Neural cell (in vitro differentiated cells): ENCODE data around the gene NCF4. TPM values are rescaled to one million over a fixed set of nuclear protein-coding genes. Genes with fewer than 3 reads are reported as not detected.

Experiments
- H2AFZ ChIP-seq: fragments of 200-600, 300-800 bp; sonication (generic), shearing (Covaris generic); 2 replicates; pipeline ENCODE4 v1.6.0; 2014; ENCODE audit warnings: low read depth, mild to moderate bottlenecking, antibody characterized with exemption, low read length, moderate library complexity
- H3F3A ChIP-seq: fragments of 200-600 bp; shearing (Covaris generic); 2 replicates; pipeline ENCODE4 v1.6.1; 2016; ENCODE audit warnings: mild to moderate bottlenecking, moderate library complexity, mixed read lengths, antibody characterized with exemption, low read length; ENCODE audit not compliant: insufficient read depth, poor library complexity, severe bottlenecking
- H3K27ac ChIP-seq: fragments of 200-600, 300-800 bp; sonication (generic), shearing (Covaris generic); 2 replicates; pipeline ENCODE4 v1.5.1; 2014; ENCODE audit warnings: mild to moderate bottlenecking, low read length, moderate library complexity
- H3K27me3 ChIP-seq: fragments of 300-800, 200-600 bp; sonication (generic), shearing (Covaris generic); 2 replicates; pipeline ENCODE4 v1.6.0; 2014; ENCODE audit warnings: mild to moderate bottlenecking, low read depth, low read length, moderate library complexity; ENCODE audit not compliant: insufficient read depth
- H3K36me3 ChIP-seq: fragments of 300-800, 200-600 bp; sonication (generic), shearing (Covaris generic); 2 replicates; pipeline ENCODE4 v1.5.1; 2014; ENCODE audit warnings: mild to moderate bottlenecking, antibody characterized with exemption, low read length, moderate library complexity; ENCODE audit not compliant: insufficient read depth
- H3K4me2 ChIP-seq: fragments of 300-800, 200-600 bp; sonication (generic), shearing (Covaris generic); 2 replicates; pipeline ENCODE4 v1.6.0; 2014; ENCODE audit warnings: mild to moderate bottlenecking, low read length
- H3K4me3 ChIP-seq: fragments of 300-800, 200-600 bp; sonication (generic), shearing (Covaris generic); 2 replicates; pipeline ENCODE4 v1.5.1; 2014; ENCODE audit warnings: mild to moderate bottlenecking, low read length, moderate library complexity
- H3K79me2 ChIP-seq: fragments of 200-600 bp; shearing (Covaris generic); replicated peaks from 2 replicates; pipeline ENCODE4 v1.6.0; 2014; ENCODE audit warnings: mild to moderate bottlenecking, low read length, moderate library complexity; ENCODE audit not compliant: insufficient read depth
- H3K9ac ChIP-seq: fragments of 300-800, 200-600 bp; sonication (generic), shearing (Covaris generic); 2 replicates; pipeline ENCODE4 v1.6.1; 2016; ENCODE audit warnings: mild to moderate bottlenecking, low read length, mixed read lengths
- H3K9me2 ChIP-seq: fragments of 200-600 bp; shearing (Covaris generic); 2 replicates; pipeline ENCODE4 v1.6.1; 2016; ENCODE audit warnings: mild to moderate bottlenecking, low read length, mixed read lengths; ENCODE audit not compliant: insufficient read depth
- H3K9me3 ChIP-seq: fragments of 200-600, 300-800 bp; sonication (generic), shearing (Covaris generic); 2 replicates; pipeline ENCODE4 v1.6.1; 2016; ENCODE audit warnings: mild to moderate bottlenecking, mixed run types, low read length, moderate library complexity, mixed read lengths
- H4K20me1 ChIP-seq: fragments of 200-600 bp; shearing (Covaris generic); 2 replicates; pipeline ENCODE4 v1.6.1; 2016; ENCODE audit warnings: mild to moderate bottlenecking, mixed run types; ENCODE audit not compliant: insufficient read depth
- EP300 ChIP-seq: fragments of 450-650 bp; conservative IDR thresholded peaks from 2 replicates; pipeline ENCODE4 v1.6.1; 2014; ENCODE audit warnings: antibody characterized with exemption, mild to moderate bottlenecking, moderate library complexity; ENCODE audit not compliant: poor library complexity, severe bottlenecking
- EZH2 ChIP-seq: fragments of 200-600, 300-800 bp; shearing (Covaris generic), sonication (generic); IDR thresholded peaks from 2 replicates; pipeline ENCODE4 v1.6.1; 2014; ENCODE audit warnings: antibody characterized with exemption, low read length, borderline replicate concordance, mild to moderate bottlenecking; ENCODE audit not compliant: insufficient read depth, poor library complexity, severe bottlenecking
- MXI1 ChIP-seq: fragments of 450-650 bp; conservative IDR thresholded peaks from 2 replicates; pipeline ENCODE4 v1.6.1; 2014; ENCODE audit warnings: antibody characterized with exemption, mild to moderate bottlenecking; ENCODE audit not compliant: poor library complexity, severe bottlenecking
- POLR2AphosphoS5 ChIP-seq: IDR thresholded peaks from 2 replicates; pipeline ENCODE4 v1.6.1; 2012
- RAD21 ChIP-seq: fragments of 450-650 bp; conservative IDR thresholded peaks from 2 replicates; pipeline ENCODE4 v1.6.1; 2014; ENCODE audit warnings: antibody characterized with exemption, mild to moderate bottlenecking, moderate library complexity
- REST ChIP-seq: IDR thresholded peaks from 2 replicates; pipeline ENCODE4 v1.6.1; 2012; ENCODE audit warnings: borderline replicate concordance
- SMC3 ChIP-seq: fragments of 450-650 bp; conservative IDR thresholded peaks from 2 replicates; pipeline ENCODE4 v1.6.1; 2014; ENCODE audit warnings: antibody characterized with exemption, mild to moderate bottlenecking, moderate library complexity; ENCODE audit not compliant: poor library complexity
- TAF1 ChIP-seq: IDR thresholded peaks from 2 replicates; pipeline ENCODE4 v1.6.1; 2012; ENCODE audit warnings: low read depth
- polyA plus RNA-seq: library from polyadenylated mRNA; depleted of rRNA; stranded (reverse); fragments of >200 nt; gene quantifications from 2 replicates; pipeline ENCODE4 v1.2.3, GENCODE V29; 2014
- TF ChIP-seq, protein P1 (sequence below): fragments of 450-650 bp; IDR thresholded peaks from 2 replicates; pipeline ENCODE4 v1.5.1; 2014; ENCODE audit warnings: antibody characterized with exemption, mild to moderate bottlenecking, moderate library complexity; ENCODE audit not compliant: poor library complexity, severe bottlenecking

The NCF4 gene
- polyA plus RNA-seq, 1 donor from 2014 or later, result not detected

DNA sequence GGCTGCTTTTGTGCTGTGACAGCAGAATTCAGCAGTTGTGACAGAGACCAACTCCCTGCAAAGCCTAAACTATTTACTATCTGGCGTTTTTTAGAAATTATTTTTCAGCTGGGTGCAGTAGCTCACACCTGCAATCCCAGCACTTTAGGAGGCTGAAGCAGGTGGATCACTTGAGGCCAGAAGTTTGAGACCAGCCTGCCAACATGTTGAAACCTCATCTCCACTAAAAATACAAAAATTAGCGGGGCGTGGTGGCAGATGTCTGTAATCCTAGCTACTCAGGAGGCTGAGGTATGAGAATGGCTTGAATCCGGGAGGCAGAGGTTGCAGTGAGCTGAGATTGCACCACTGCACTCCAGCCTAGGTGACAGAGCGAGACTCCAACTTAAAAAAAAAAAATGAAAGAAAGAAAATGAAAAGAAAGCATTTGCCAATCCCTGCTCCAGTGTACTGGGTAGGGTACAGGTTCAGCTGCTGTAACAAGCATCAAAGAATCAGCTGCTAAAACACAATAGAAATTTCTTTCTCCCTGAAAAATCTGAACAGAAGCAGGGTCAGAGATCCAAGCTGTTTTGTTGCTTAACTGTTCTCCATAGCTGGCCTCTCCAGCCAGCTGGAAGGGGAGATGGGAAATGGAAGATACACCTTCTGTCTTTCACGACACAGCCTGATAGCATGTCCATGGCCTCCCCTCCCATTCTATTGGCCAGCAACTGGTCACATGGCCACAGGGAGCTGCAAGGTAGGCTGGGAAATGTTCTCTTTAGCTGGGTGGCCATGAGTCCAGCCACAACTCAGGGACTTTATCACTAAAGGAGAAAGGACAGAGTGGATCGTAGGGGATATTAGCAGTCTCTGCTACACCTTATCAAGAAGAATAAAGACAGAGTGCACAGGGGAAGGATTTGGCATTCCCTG, 8.5 kb upstream of the NCF4 start:
- no peak overlapping the region for H3K4me2 ChIP-seq
- no peak overlapping the region for H3K4me3 ChIP-seq
- no peaks in the 10 kb centered on the region for H3K9me2 ChIP-seq
- H3K79me2 ChIP-seq, result no peaks in the 10 kb centered on the region
- TF ChIP-seq MXI1, result no peak
- no peak overlapping the region for H3K9ac ChIP-seq
- no peak overlapping the region for H3K27ac ChIP-seq
- no peaks in the 10 kb centered on the region for H4K20me1 ChIP-seq
- no peak overlapping the region for H2AFZ ChIP-seq
- H3F3A ChIP-seq, result no peaks in the 10 kb centered on the region
- peaks cover 5% of the 10 kb centered on the region for H3K27me3 ChIP-seq
- no peaks in the 10 kb centered on the region for H3K36me3 ChIP-seq
- H3K9me3 ChIP-seq, result no peaks in the 10 kb centered on the region

DNA sequence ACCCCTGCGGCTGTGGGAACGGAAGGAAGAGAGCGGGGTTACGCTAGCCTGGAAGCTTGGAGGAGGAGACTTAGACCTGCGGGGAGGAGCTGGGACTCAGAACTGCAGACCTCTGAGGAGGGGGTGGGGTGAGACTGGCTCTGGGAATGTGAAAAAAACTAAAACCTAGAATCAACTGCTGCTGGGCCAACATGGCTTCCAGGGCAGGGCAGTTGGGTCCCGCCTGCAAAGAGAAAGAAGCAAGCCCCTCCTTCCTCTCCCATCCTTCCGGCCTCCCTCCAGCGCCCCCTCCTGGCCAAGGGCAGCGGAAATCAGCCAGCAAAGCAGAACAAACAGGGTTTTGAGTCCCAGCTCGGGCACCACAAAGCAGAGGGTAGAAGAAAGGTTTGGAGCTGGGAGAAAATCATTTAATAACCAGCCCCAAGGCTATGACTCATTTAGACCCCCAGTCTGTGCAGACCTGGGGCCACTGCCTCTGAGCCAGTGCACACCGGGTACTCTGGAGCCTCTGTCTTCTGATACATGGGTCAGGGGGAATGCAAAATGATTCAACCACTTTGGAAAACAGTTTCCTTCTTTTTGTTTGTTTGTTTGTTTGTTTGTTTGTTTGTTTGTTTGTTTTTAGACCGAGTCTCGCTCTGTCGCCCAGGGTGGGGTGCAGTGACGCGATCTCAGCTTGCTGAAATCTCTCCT, 7.3 kb upstream of the NCF4 start:
- Histone ChIP-seq H3K9ac (no peak overlapping the region), H3K36me3 (no peaks in the 10 kb centered on the region), H3K9me3 (no peaks in the 10 kb centered on the region), H3K4me3 (no peak overlapping the region), H3K9me2 (no peaks in the 10 kb centered on the region), H3F3A (no peaks in the 10 kb centered on the region), H2AFZ (no peak overlapping the region), H4K20me1 (no peaks in the 10 kb centered on the region), H3K4me2 (no peak overlapping the region), H3K27me3 (peaks cover 14% of the 10 kb centered on the region), H3K27ac (no peak overlapping the region), H3K79me2 (no peaks in the 10 kb centered on the region)
- TF ChIP-seq, protein P1, sequence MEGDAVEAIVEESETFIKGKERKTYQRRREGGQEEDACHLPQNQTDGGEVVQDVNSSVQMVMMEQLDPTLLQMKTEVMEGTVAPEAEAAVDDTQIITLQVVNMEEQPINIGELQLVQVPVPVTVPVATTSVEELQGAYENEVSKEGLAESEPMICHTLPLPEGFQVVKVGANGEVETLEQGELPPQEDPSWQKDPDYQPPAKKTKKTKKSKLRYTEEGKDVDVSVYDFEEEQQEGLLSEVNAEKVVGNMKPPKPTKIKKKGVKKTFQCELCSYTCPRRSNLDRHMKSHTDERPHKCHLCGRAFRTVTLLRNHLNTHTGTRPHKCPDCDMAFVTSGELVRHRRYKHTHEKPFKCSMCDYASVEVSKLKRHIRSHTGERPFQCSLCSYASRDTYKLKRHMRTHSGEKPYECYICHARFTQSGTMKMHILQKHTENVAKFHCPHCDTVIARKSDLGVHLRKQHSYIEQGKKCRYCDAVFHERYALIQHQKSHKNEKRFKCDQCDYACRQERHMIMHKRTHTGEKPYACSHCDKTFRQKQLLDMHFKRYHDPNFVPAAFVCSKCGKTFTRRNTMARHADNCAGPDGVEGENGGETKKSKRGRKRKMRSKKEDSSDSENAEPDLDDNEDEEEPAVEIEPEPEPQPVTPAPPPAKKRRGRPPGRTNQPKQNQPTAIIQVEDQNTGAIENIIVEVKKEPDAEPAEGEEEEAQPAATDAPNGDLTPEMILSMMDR, result peak; percentile 42
- no peak for TF ChIP-seq POLR2AphosphoS5

GRCh38 chr22:36855478-36855877, 5.3 kb upstream of the NCF4 start:
- H3K4me3 ChIP-seq, result no peak overlapping the region
- no peaks in the 10 kb centered on the region for H3K79me2 ChIP-seq
- no peak overlapping the region for H2AFZ ChIP-seq
- H3K27ac ChIP-seq, result no peak overlapping the region
- no peaks in the 10 kb centered on the region for H3K9me2 ChIP-seq
- TF ChIP-seq POLR2AphosphoS5 (no peak), TAF1 (no peak), SMC3 (no peak), MXI1 (no peak), EZH2 (no peak), EP300 (no peak), RAD21 (no peak), REST (no peak)
- TF ChIP-seq, protein P1, result no peak
- H3K4me2 ChIP-seq, result no peak overlapping the region
- H3K36me3 ChIP-seq, result no peaks in the 10 kb centered on the region
- H3K9me3 ChIP-seq, result no peaks in the 10 kb centered on the region
- no peak overlapping the region for H3K9ac ChIP-seq
- H4K20me1 ChIP-seq, result no peaks in the 10 kb centered on the region
- H3F3A ChIP-seq, result no peaks in the 10 kb centered on the region
- peaks cover 14% of the 10 kb centered on the region for H3K27me3 ChIP-seq
